Neural cell (in vitro differentiated cells): ENCODE results near the gene IVNS1ABP. TPM values are rescaled to one million over a fixed set of nuclear protein-coding genes. Genes with fewer than 3 reads are reported as not detected.
A peak's percentile ranks its signal among the peaks of the same experiment; 100 is the strongest.

Experiments
- H2AFZ ChIP-seq: fragments of 200-600, 300-800 bp; sonication (generic), shearing (Covaris generic); 2 replicates; pipeline ENCODE4 v1.6.0; 2014; ENCODE audit warnings: low read depth, mild to moderate bottlenecking, antibody characterized with exemption, low read length, moderate library complexity
- H3F3A ChIP-seq: fragments of 200-600 bp; shearing (Covaris generic); 2 replicates; pipeline ENCODE4 v1.6.1; 2016; ENCODE audit warnings: mild to moderate bottlenecking, moderate library complexity, mixed read lengths, antibody characterized with exemption, low read length; ENCODE audit not compliant: insufficient read depth, poor library complexity, severe bottlenecking
- H3K27ac ChIP-seq: fragments of 200-600, 300-800 bp; sonication (generic), shearing (Covaris generic); 2 replicates; pipeline ENCODE4 v1.5.1; 2014; ENCODE audit warnings: mild to moderate bottlenecking, low read length, moderate library complexity
- H3K27me3 ChIP-seq: fragments of 300-800, 200-600 bp; sonication (generic), shearing (Covaris generic); 2 replicates; pipeline ENCODE4 v1.6.0; 2014; ENCODE audit warnings: mild to moderate bottlenecking, low read depth, low read length, moderate library complexity; ENCODE audit not compliant: insufficient read depth
- H3K36me3 ChIP-seq: fragments of 300-800, 200-600 bp; sonication (generic), shearing (Covaris generic); 2 replicates; pipeline ENCODE4 v1.5.1; 2014; ENCODE audit warnings: mild to moderate bottlenecking, antibody characterized with exemption, low read length, moderate library complexity; ENCODE audit not compliant: insufficient read depth
- H3K4me2 ChIP-seq: fragments of 300-800, 200-600 bp; sonication (generic), shearing (Covaris generic); 2 replicates; pipeline ENCODE4 v1.6.0; 2014; ENCODE audit warnings: mild to moderate bottlenecking, low read length
- H3K4me3 ChIP-seq: fragments of 300-800, 200-600 bp; sonication (generic), shearing (Covaris generic); 2 replicates; pipeline ENCODE4 v1.5.1; 2014; ENCODE audit warnings: mild to moderate bottlenecking, low read length, moderate library complexity
- H3K79me2 ChIP-seq: fragments of 200-600 bp; shearing (Covaris generic); replicated peaks from 2 replicates; pipeline ENCODE4 v1.6.0; 2014; ENCODE audit warnings: mild to moderate bottlenecking, low read length, moderate library complexity; ENCODE audit not compliant: insufficient read depth
- H3K9ac ChIP-seq: fragments of 300-800, 200-600 bp; sonication (generic), shearing (Covaris generic); 2 replicates; pipeline ENCODE4 v1.6.1; 2016; ENCODE audit warnings: mild to moderate bottlenecking, low read length, mixed read lengths
- H3K9me2 ChIP-seq: fragments of 200-600 bp; shearing (Covaris generic); 2 replicates; pipeline ENCODE4 v1.6.1; 2016; ENCODE audit warnings: mild to moderate bottlenecking, low read length, mixed read lengths; ENCODE audit not compliant: insufficient read depth
- H3K9me3 ChIP-seq: fragments of 200-600, 300-800 bp; sonication (generic), shearing (Covaris generic); 2 replicates; pipeline ENCODE4 v1.6.1; 2016; ENCODE audit warnings: mild to moderate bottlenecking, mixed run types, low read length, moderate library complexity, mixed read lengths
- H4K20me1 ChIP-seq: fragments of 200-600 bp; shearing (Covaris generic); 2 replicates; pipeline ENCODE4 v1.6.1; 2016; ENCODE audit warnings: mild to moderate bottlenecking, mixed run types; ENCODE audit not compliant: insufficient read depth
- CTCF ChIP-seq: fragments of 450-650 bp; IDR thresholded peaks from 2 replicates; pipeline ENCODE4 v1.5.1; 2014; ENCODE audit warnings: antibody characterized with exemption, mild to moderate bottlenecking, moderate library complexity; ENCODE audit not compliant: poor library complexity, severe bottlenecking
- EP300 ChIP-seq: fragments of 450-650 bp; conservative IDR thresholded peaks from 2 replicates; pipeline ENCODE4 v1.6.1; 2014; ENCODE audit warnings: antibody characterized with exemption, mild to moderate bottlenecking, moderate library complexity; ENCODE audit not compliant: poor library complexity, severe bottlenecking
- EZH2 ChIP-seq: fragments of 200-600, 300-800 bp; shearing (Covaris generic), sonication (generic); IDR thresholded peaks from 2 replicates; pipeline ENCODE4 v1.6.1; 2014; ENCODE audit warnings: antibody characterized with exemption, low read length, borderline replicate concordance, mild to moderate bottlenecking; ENCODE audit not compliant: insufficient read depth, poor library complexity, severe bottlenecking
- MXI1 ChIP-seq: fragments of 450-650 bp; conservative IDR thresholded peaks from 2 replicates; pipeline ENCODE4 v1.6.1; 2014; ENCODE audit warnings: antibody characterized with exemption, mild to moderate bottlenecking; ENCODE audit not compliant: poor library complexity, severe bottlenecking
- POLR2AphosphoS5 ChIP-seq: IDR thresholded peaks from 2 replicates; pipeline ENCODE4 v1.6.1; 2012
- RAD21 ChIP-seq: fragments of 450-650 bp; conservative IDR thresholded peaks from 2 replicates; pipeline ENCODE4 v1.6.1; 2014; ENCODE audit warnings: antibody characterized with exemption, mild to moderate bottlenecking, moderate library complexity
- SMC3 ChIP-seq: fragments of 450-650 bp; conservative IDR thresholded peaks from 2 replicates; pipeline ENCODE4 v1.6.1; 2014; ENCODE audit warnings: antibody characterized with exemption, mild to moderate bottlenecking, moderate library complexity; ENCODE audit not compliant: poor library complexity
- TAF1 ChIP-seq: IDR thresholded peaks from 2 replicates; pipeline ENCODE4 v1.6.1; 2012; ENCODE audit warnings: low read depth
- polyA plus RNA-seq: library from polyadenylated mRNA; depleted of rRNA; stranded (reverse); fragments of >200 nt; gene quantifications from 2 replicates; pipeline ENCODE4 v1.2.3, GENCODE V29; 2014
- TF ChIP-seq, protein P1 (sequence below): IDR thresholded peaks from 2 replicates; pipeline ENCODE4 v1.6.1; 2012; ENCODE audit warnings: borderline replicate concordance

The IVNS1ABP gene
- polyA plus RNA-seq, 1 donor from 2014 or later = 208 TPM

- H3K27me3 ChIP-seq = no peaks in the 10 kb centered on the region
- H3K9me3 ChIP-seq = no peaks in the 10 kb centered on the region
- TF ChIP-seq TAF1 (no peak), POLR2AphosphoS5 (no peak), CTCF (no peak), SMC3 (no peak), EZH2 (no peak), RAD21 (no peak), EP300 (no peak), MXI1 (no peak)
- TF ChIP-seq, protein P1, sequence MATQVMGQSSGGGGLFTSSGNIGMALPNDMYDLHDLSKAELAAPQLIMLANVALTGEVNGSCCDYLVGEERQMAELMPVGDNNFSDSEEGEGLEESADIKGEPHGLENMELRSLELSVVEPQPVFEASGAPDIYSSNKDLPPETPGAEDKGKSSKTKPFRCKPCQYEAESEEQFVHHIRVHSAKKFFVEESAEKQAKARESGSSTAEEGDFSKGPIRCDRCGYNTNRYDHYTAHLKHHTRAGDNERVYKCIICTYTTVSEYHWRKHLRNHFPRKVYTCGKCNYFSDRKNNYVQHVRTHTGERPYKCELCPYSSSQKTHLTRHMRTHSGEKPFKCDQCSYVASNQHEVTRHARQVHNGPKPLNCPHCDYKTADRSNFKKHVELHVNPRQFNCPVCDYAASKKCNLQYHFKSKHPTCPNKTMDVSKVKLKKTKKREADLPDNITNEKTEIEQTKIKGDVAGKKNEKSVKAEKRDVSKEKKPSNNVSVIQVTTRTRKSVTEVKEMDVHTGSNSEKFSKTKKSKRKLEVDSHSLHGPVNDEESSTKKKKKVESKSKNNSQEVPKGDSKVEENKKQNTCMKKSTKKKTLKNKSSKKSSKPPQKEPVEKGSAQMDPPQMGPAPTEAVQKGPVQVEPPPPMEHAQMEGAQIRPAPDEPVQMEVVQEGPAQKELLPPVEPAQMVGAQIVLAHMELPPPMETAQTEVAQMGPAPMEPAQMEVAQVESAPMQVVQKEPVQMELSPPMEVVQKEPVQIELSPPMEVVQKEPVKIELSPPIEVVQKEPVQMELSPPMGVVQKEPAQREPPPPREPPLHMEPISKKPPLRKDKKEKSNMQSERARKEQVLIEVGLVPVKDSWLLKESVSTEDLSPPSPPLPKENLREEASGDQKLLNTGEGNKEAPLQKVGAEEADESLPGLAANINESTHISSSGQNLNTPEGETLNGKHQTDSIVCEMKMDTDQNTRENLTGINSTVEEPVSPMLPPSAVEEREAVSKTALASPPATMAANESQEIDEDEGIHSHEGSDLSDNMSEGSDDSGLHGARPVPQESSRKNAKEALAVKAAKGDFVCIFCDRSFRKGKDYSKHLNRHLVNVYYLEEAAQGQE = no peak
- no peaks in the 10 kb centered on the region for H3K79me2 ChIP-seq
- no peak overlapping the region for H2AFZ ChIP-seq
- no peak overlapping the region for H3K4me2 ChIP-seq
- H4K20me1 ChIP-seq = no peaks in the 10 kb centered on the region
- H3K36me3 ChIP-seq = no peaks in the 10 kb centered on the region
- no peaks in the 10 kb centered on the region for H3K9me2 ChIP-seq
- no peak overlapping the region for H3K4me3 ChIP-seq
- H3F3A ChIP-seq = no peaks in the 10 kb centered on the region
- no peak overlapping the region for H3K9ac ChIP-seq
- no peak overlapping the region for H3K27ac ChIP-seq
Observed at GRCh38 chr1:185353124-185353523, 36.1 kb upstream of the IVNS1ABP start.

DNA sequence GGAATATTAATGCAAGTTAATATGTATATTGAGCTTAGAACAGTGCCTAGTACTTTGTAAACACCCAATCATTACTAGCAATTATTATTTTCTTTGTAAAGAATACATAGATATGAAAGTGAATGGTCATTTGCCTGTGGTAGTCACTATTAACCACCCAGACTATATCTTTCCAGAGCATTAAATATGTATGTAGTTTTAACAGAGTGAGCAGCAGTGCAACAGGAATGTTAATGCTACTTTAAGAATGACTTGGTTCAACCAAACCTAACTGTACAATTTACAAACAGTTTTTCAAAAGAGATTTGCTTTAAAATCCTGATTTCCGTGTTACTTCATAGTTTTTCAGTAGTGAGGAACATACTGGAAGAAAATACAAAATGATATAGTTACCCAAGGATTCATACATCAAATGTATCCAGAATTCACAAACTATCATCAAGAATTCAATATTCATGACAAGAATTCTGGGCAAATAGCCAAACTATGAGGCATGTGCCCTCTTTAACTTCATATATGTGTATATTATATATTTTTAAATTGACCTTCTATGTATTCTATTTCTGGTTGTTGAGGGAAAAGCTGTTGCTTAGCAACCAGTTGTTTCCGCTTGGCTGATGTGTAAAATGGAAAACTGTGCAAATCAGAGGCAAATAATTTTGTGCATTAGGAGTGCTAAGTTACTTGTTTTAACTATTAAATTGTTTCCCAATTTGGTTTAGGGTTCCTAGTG lies 34.9 kb upstream of the IVNS1ABP start:
- no peaks in the 10 kb centered on the region for H3K36me3 ChIP-seq
- H4K20me1 ChIP-seq = no peaks in the 10 kb centered on the region
- H3F3A ChIP-seq = no peaks in the 10 kb centered on the region
- H3K4me3 ChIP-seq = peak overlapping the region; percentile 1
- H2AFZ ChIP-seq = no peak overlapping the region
- no peaks in the 10 kb centered on the region for H3K9me2 ChIP-seq
- no peaks in the 10 kb centered on the region for H3K27me3 ChIP-seq
- peak overlapping the region; percentile 46 for H3K27ac ChIP-seq
- no peak overlapping the region for H3K9ac ChIP-seq
- peak overlapping the region; percentile 18 for H3K4me2 ChIP-seq
- no peaks in the 10 kb centered on the region for H3K9me3 ChIP-seq
- H3K79me2 ChIP-seq = no peaks in the 10 kb centered on the region
- TF ChIP-seq EZH2 (no peak), TAF1 (no peak), EP300 (no peak), CTCF (no peak), RAD21 (no peak), POLR2AphosphoS5 (no peak), MXI1 (no peak)
